K562 (cell line): ENCODE data around the gene GPER1. TPM values are rescaled to one million over a fixed set of nuclear protein-coding genes. Genes with fewer than 3 reads are reported as not detected.

Experiments used
- CEBPB ChIP-seq: fragments of 450-650 bp; IDR thresholded peaks from 2 replicates; pipeline ENCODE4 v1.6.1; 2016; ENCODE audit warnings: missing genetic modification characterization, missing compliant biosample characterization
- ESRRB ChIP-seq: fragments of 250-450 bp; sonication (Bioruptor Pico); IDR thresholded peaks from 2 replicates; pipeline ENCODE4 v1.5.0; 2020; ENCODE audit warnings: mild to moderate bottlenecking, moderate library complexity, borderline replicate concordance
- GTF2E2 ChIP-seq: fragments of 200-800 bp; sonication (Bioruptor generic); IDR thresholded peaks from 2 replicates; pipeline ENCODE4 v1.6.1; 2016; ENCODE audit warnings: missing genetic modification characterization, missing compliant biosample characterization
- HNRNPK ChIP-seq: fragments of 200-400 bp; formaldehyde crosslinking; IDR thresholded peaks from one replicate; pipeline ENCODE4 v1.6.1; 2018; ENCODE audit warnings: mild to moderate bottlenecking, low read depth, low read length; ENCODE audit not compliant: poor library complexity, severe bottlenecking
- LARP7 ChIP-seq: fragments of 450-650 bp; IDR thresholded peaks from 2 replicates; pipeline ENCODE4 v1.6.1; 2016
- NFXL1 ChIP-seq: fragments of 450-650 bp; formaldehyde crosslinking; IDR thresholded peaks from 2 replicates; pipeline ENCODE4 v1.4.0; 2021; ENCODE audit warnings: mild to moderate bottlenecking
- POLR2H ChIP-seq: IDR thresholded peaks from 2 replicates; pipeline ENCODE4 v1.6.1; 2016; ENCODE audit warnings: missing genetic modification characterization, low read depth, mild to moderate bottlenecking, control low read depth, missing compliant biosample characterization, moderate library complexity
- PRMT5 ChIP-seq: sonication (generic); formaldehyde crosslinking; IDR thresholded peaks from 2 replicates; pipeline ENCODE4 v1.5.0; 2020; ENCODE audit warnings: missing genetic modification reagents
- PTTG1 ChIP-seq: fragments of 450-650 bp; IDR thresholded peaks from 2 replicates; pipeline ENCODE4 v1.6.1; 2016; ENCODE audit warnings: low read depth, mild to moderate bottlenecking, missing genetic modification characterization, missing compliant biosample characterization
- RB1 ChIP-seq: fragments of 450-650 bp; IDR thresholded peaks from 2 replicates; pipeline ENCODE4 v1.6.1; 2017; ENCODE audit warnings: low read depth, mild to moderate bottlenecking
- TGIF2 ChIP-seq: sonication (generic); formaldehyde crosslinking; IDR thresholded peaks from 2 replicates; pipeline ENCODE4 v1.8.1; 2022; ENCODE audit warnings: mild to moderate bottlenecking, missing genetic modification reagents, moderate library complexity
- ZBTB7A ChIP-seq: IDR thresholded peaks from 2 replicates; pipeline ENCODE4 v1.6.1; 2011; ENCODE audit warnings: low read depth, mild to moderate bottlenecking, low read length, moderate library complexity, borderline replicate concordance; ENCODE audit not compliant: control insufficient read depth
- ZNF134 ChIP-seq: fragments of 250-450 bp; sonication (Bioruptor Pico); conservative IDR thresholded peaks from 2 replicates; pipeline ENCODE4 v1.4.0; 2020
- ZNF217 ChIP-seq: sonication (generic); formaldehyde crosslinking; IDR thresholded peaks from 2 replicates; pipeline ENCODE4 v1.8.0; 2022; ENCODE audit warnings: mild to moderate bottlenecking, missing genetic modification reagents
- ZNF57 ChIP-seq: fragments of 450-650 bp; formaldehyde crosslinking; IDR thresholded peaks from 2 replicates; pipeline ENCODE4 v1.4.0; 2020; ENCODE audit warnings: mild to moderate bottlenecking, moderate library complexity
- polyA plus RNA-seq, 8 experiments: library from polyadenylated mRNA; depleted of rRNA in 4 of 8; stranded (reverse) in 5 of 8; unstranded in 3 of 8; fragments of >200 nt; fragmentation: Nextera tagmentation in 2 of 8; fragmentation: Illumina TruSeq in 1 of 8; extraction: Ambion mirVana in 2 of 8; extraction: Trizol in 1 of 8; gene quantifications; 2 replicates each; pipeline versions ENCODE4 v1.2.1 to v1.2.3, GENCODE V29; 2011 to 2014; ENCODE audit warnings: inconsistent platforms in 1 of 8, missing spikeins in 1 of 8
- total RNA-seq, 7 experiments: library from RNA; depleted of rRNA in 6 of 7; stranded (reverse); fragments of >200 nt in 6 of 7; fragmentation: Illumina TruSeq in 2 of 7; extraction: Trizol in 2 of 7; gene quantifications; 2 replicates each; pipeline versions ENCODE4 v1.2.1 to v1.2.3, GENCODE V29; 2011 to 2021; ENCODE audit warnings: low replicate concordance in 1 of 7
- TF ChIP-seq, protein P1 (sequence below): fragments of 250-450 bp; sonication (Bioruptor Pico); IDR thresholded peaks from 2 replicates; pipeline ENCODE4 v1.8.0; 2022; ENCODE audit warnings: moderate library complexity, mild to moderate bottlenecking, inconsistent platforms
- TF ChIP-seq, protein P2 (sequence below): fragments of 150-350 bp; conservative IDR thresholded peaks from 2 replicates; pipeline ENCODE4 v1.6.1; 2014; ENCODE audit warnings: low read length
- TF ChIP-seq, protein P3 (sequence below): sonication (generic); formaldehyde crosslinking; IDR thresholded peaks from 2 replicates; pipeline ENCODE4 v1.8.0; 2023; ENCODE audit warnings: mild to moderate bottlenecking, missing genetic modification reagents

GPER1 gene
- total and polyA plus RNA-seq, 9 of the 15 experiments (the other 6 are each of a cell fraction or from before 2014, with no cell fraction given), result 0.04 to 0.09 (median 0.08) TPM; not detected in 6

DNA sequence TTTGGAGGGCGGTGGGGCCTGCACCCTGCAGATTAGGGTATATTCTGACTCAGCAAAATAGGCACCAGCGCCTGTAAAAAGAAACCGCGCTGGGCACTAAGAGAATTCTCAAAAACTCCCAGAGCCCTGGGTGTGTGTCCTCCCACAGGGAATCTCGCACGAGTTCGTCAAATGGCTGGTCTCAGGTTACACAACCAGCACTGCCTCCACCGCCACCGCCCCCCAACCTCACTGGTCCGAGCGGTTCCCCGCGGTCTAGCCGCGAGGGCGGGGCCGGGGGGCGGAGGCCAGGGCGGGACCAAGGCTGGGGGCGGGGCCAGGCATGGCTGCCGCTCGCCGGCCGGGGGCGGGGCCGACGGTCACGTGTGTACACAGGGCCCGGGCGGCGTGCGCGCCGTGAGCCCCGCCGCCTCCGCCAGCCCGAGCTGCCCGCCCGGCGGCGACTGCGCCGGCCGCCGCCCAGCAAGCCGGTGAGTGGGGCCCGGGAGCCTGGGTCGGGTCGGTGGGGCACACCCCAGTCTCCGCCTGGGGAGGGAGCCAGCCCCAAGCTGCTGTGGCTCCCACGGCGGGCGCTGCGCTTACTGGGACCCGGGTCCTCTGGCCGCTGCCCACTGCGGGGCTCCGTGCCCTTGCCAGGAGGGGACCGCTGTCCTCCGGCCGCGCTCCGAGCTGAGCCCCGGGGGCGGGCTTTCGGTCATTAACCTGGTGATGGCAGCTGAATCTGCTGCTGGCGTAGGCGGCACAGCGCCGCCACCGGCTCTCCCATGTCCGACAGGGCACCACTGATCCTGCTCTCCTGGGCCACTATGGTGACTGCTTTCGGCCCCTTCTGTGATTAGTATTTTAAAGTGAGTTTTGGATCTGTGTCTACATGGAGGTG lies 43.5 kb upstream of the GPER1 start, which contains the start of gene GPR146 (continued):
- TF ChIP-seq PTTG1 (tag), result no peak
- no peak for TF ChIP-seq ESRRB (CRISPR knock-in tag)
- no peak for TF ChIP-seq PRMT5 (CRISPR knock-in tag)
- peak; percentile 55; the same call in 1 of the 2 replicates for TF ChIP-seq RB1
- TF ChIP-seq, protein P1, sequence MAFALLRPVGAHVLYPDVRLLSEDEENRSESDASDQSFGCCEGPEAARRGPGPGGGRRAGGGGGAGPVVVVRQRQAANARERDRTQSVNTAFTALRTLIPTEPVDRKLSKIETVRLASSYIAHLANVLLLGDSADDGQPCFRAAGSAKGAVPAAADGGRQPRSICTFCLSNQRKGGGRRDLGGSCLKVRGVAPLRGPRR (CRISPR knock-in tag), result no peak
- TF ChIP-seq, protein P2, sequence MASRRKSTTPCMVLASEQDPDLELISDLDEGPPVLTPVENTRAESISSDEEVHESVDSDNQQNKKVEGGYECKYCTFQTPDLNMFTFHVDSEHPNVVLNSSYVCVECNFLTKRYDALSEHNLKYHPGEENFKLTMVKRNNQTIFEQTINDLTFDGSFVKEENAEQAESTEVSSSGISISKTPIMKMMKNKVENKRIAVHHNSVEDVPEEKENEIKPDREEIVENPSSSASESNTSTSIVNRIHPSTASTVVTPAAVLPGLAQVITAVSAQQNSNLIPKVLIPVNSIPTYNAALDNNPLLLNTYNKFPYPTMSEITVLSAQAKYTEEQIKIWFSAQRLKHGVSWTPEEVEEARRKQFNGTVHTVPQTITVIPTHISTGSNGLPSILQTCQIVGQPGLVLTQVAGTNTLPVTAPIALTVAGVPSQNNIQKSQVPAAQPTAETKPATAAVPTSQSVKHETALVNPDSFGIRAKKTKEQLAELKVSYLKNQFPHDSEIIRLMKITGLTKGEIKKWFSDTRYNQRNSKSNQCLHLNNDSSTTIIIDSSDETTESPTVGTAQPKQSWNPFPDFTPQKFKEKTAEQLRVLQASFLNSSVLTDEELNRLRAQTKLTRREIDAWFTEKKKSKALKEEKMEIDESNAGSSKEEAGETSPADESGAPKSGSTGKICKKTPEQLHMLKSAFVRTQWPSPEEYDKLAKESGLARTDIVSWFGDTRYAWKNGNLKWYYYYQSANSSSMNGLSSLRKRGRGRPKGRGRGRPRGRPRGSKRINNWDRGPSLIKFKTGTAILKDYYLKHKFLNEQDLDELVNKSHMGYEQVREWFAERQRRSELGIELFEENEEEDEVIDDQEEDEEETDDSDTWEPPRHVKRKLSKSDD, result no peak
- TF ChIP-seq TGIF2 (CRISPR knock-in tag), result no peak
- no peak for TF ChIP-seq POLR2H
- TF ChIP-seq ZNF134 (CRISPR knock-in tag), result peak; percentile 69; the same call in 1 of the 2 replicates
- no peak for TF ChIP-seq ZNF217 (CRISPR knock-in tag)
- no peak for TF ChIP-seq HNRNPK
- TF ChIP-seq ZBTB7A, result no peak; the same call in 1 of the 2 replicates
- 0 out of 2 replicates have a peak, but pooled peaks have one; percentile 37 for TF ChIP-seq GTF2E2 (tag)
- no peak for TF ChIP-seq ZNF57 (CRISPR knock-in tag)
- no peak for TF ChIP-seq LARP7
- TF ChIP-seq, protein P3, sequence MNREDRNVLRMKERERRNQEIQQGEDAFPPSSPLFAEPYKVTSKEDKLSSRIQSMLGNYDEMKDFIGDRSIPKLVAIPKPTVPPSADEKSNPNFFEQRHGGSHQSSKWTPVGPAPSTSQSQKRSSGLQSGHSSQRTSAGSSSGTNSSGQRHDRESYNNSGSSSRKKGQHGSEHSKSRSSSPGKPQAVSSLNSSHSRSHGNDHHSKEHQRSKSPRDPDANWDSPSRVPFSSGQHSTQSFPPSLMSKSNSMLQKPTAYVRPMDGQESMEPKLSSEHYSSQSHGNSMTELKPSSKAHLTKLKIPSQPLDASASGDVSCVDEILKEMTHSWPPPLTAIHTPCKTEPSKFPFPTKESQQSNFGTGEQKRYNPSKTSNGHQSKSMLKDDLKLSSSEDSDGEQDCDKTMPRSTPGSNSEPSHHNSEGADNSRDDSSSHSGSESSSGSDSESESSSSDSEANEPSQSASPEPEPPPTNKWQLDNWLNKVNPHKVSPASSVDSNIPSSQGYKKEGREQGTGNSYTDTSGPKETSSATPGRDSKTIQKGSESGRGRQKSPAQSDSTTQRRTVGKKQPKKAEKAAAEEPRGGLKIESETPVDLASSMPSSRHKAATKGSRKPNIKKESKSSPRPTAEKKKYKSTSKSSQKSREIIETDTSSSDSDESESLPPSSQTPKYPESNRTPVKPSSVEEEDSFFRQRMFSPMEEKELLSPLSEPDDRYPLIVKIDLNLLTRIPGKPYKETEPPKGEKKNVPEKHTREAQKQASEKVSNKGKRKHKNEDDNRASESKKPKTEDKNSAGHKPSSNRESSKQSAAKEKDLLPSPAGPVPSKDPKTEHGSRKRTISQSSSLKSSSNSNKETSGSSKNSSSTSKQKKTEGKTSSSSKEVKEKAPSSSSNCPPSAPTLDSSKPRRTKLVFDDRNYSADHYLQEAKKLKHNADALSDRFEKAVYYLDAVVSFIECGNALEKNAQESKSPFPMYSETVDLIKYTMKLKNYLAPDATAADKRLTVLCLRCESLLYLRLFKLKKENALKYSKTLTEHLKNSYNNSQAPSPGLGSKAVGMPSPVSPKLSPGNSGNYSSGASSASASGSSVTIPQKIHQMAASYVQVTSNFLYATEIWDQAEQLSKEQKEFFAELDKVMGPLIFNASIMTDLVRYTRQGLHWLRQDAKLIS (CRISPR knock-in tag), result no peak
- TF ChIP-seq CEBPB, result peak; percentile 55
- TF ChIP-seq NFXL1, result no peak
